GM23338 (cell line): ENCODE results near the gene HARBI1. TPM values are rescaled to one million over a fixed set of nuclear protein-coding genes. Genes with fewer than 3 reads are reported as not detected.

ENCODE experiments used
- ATAC-seq: fragments of 200-7000 bp; cut with Tn5 transposase; 3 replicates; pipeline ENCODE4 v1.9.1; 2020
- DNase-seq: peaks from one replicate; pipeline ENCODE4 v3.0.0-alpha.2; 2015; ENCODE audit warnings: low spot score
- H2AFZ ChIP-seq: fragments of 200-600 bp; sonication (generic); 2 replicates; pipeline ENCODE4 v1.8.0; 2016; ENCODE audit warnings: antibody characterized with exemption, mild to moderate bottlenecking, moderate library complexity
- H3F3A ChIP-seq: fragments of 200-600 bp; sonication (generic); replicated peaks from 2 replicates; pipeline ENCODE4 v1.8.0; 2017; ENCODE audit warnings: antibody characterized with exemption, mixed run types, low read depth
- H3K27ac ChIP-seq: fragments of 200-600 bp; sonication (generic); 2 replicates; pipeline ENCODE4 v1.6.1; 2016; ENCODE audit warnings: low read depth
- H3K27me3 ChIP-seq: fragments of 200-600 bp; sonication (generic); 2 replicates; pipeline ENCODE4 v1.8.0; 2016; ENCODE audit warnings: mild to moderate bottlenecking, mixed run types, moderate library complexity; ENCODE audit not compliant: insufficient read depth
- H3K36me3 ChIP-seq: fragments of 200-600 bp; sonication (generic); 2 replicates; pipeline ENCODE4 v1.8.0; 2016; ENCODE audit warnings: mild to moderate bottlenecking; ENCODE audit not compliant: insufficient read depth
- H3K4me1 ChIP-seq: fragments of 200-600 bp; sonication (generic); 2 replicates; pipeline ENCODE4 v1.8.0; 2016; ENCODE audit warnings: mild to moderate bottlenecking, moderate library complexity; ENCODE audit not compliant: insufficient read depth
- H3K4me2 ChIP-seq: fragments of 200-600 bp; sonication (generic); 2 replicates; pipeline ENCODE4 v1.7.1; 2017; ENCODE audit warnings: mixed run types
- H3K4me3 ChIP-seq: fragments of 200-600 bp; sonication (generic); 2 replicates; pipeline ENCODE4 v1.6.1; 2016; ENCODE audit warnings: mixed run types
- H3K79me2 ChIP-seq: fragments of 200-600 bp; sonication (generic); replicated peaks from 2 replicates; pipeline ENCODE4 v1.8.0; 2017; ENCODE audit warnings: mild to moderate bottlenecking; ENCODE audit not compliant: insufficient read depth
- H3K9me2 ChIP-seq: fragments of 200-600 bp; sonication (generic); 2 replicates; pipeline ENCODE4 v1.8.0; 2017; ENCODE audit not compliant: insufficient read depth
- H4K20me1 ChIP-seq: fragments of 200-600 bp; sonication (generic); replicated peaks from 2 replicates; pipeline ENCODE4 v1.8.0; 2017; ENCODE audit warnings: mild to moderate bottlenecking; ENCODE audit not compliant: insufficient read depth
- H3K27ac Mint-ChIP-seq: 2 replicates; pipeline ENCODE4 v1.8.0; 2020; ENCODE audit warnings: inconsistent platforms, mild to moderate bottlenecking, moderate library complexity, mixed read lengths
- H3K27me3 Mint-ChIP-seq: 3 replicates; pipeline ENCODE4 v1.8.0; 2022; ENCODE audit warnings: low read depth, mild to moderate bottlenecking, moderate library complexity, mixed read lengths, inconsistent platforms; ENCODE audit not compliant: insufficient read depth, poor library complexity
- H3K36me3 Mint-ChIP-seq: 3 replicates; pipeline ENCODE4 v1.8.0; 2021; ENCODE audit warnings: low read depth, mild to moderate bottlenecking, inconsistent platforms, moderate library complexity, mixed read lengths
- H3K4me1 Mint-ChIP-seq: 3 replicates; pipeline ENCODE4 v1.8.0; 2020; ENCODE audit warnings: mild to moderate bottlenecking, inconsistent platforms, mixed read lengths
- H3K4me3 Mint-ChIP-seq: 3 replicates; pipeline ENCODE4 v1.8.0; 2021; ENCODE audit warnings: moderate library complexity, mild to moderate bottlenecking, inconsistent platforms, mixed read lengths
- H3K9me3 Mint-ChIP-seq: 3 replicates; pipeline ENCODE4 v1.8.0; 2020; ENCODE audit warnings: moderate library complexity, mild to moderate bottlenecking, inconsistent platforms, mixed read lengths
- CREB1 ChIP-seq: fragments of 250-450 bp; sonication (Bioruptor Pico); IDR thresholded peaks from 2 replicates; pipeline ENCODE4 v1.5.0; 2020; ENCODE audit warnings: low read depth, mild to moderate bottlenecking, moderate library complexity
- EZH2 ChIP-seq: fragments of 200-600 bp; sonication (generic); IDR thresholded peaks from one replicate; pipeline ENCODE4 v1.8.0; 2017; ENCODE audit warnings: antibody characterized with exemption, mild to moderate bottlenecking, low read depth; ENCODE audit not compliant: unreplicated experiment
- EZH2phosphoT487 ChIP-seq: fragments of 200-600 bp; sonication (generic); IDR thresholded peaks from one replicate; pipeline ENCODE4 v1.8.1; 2018; ENCODE audit warnings: antibody characterized with exemption; ENCODE audit not compliant: unreplicated experiment
- JUNB ChIP-seq: IDR thresholded peaks from one replicate; pipeline ENCODE4 v1.6.1; 2016; ENCODE audit warnings: antibody characterized with exemption; ENCODE audit not compliant: unreplicated experiment
- NANOG ChIP-seq: IDR thresholded peaks from 2 replicates; pipeline ENCODE4 v1.6.1; 2016; ENCODE audit warnings: antibody characterized with exemption, borderline replicate concordance
- POLR2AphosphoS5 ChIP-seq: IDR thresholded peaks from 2 replicates; pipeline ENCODE4 v1.6.1; 2016; ENCODE audit warnings: antibody characterized with exemption, low read depth
- STAT1 ChIP-seq: IDR thresholded peaks from one replicate; pipeline ENCODE4 v1.6.1; 2016; ENCODE audit warnings: antibody characterized with exemption; ENCODE audit not compliant: unreplicated experiment
- ZNF114 ChIP-seq: fragments of 250-450 bp; sonication (Bioruptor Pico); IDR thresholded peaks from 2 replicates; pipeline ENCODE4 v1.5.0; 2020; ENCODE audit warnings: mild to moderate bottlenecking, moderate library complexity
- ZNF331 ChIP-seq: fragments of 250-450 bp; sonication (Bioruptor Pico); IDR thresholded peaks from 2 replicates; pipeline ENCODE4 v1.5.0; 2020; ENCODE audit warnings: low read depth, mild to moderate bottlenecking, moderate library complexity
- ZNF462 ChIP-seq: fragments of 250-450 bp; sonication (Bioruptor Pico); IDR thresholded peaks from 2 replicates; pipeline ENCODE4 v1.5.0; 2020; ENCODE audit warnings: mild to moderate bottlenecking, moderate library complexity
- polyA plus RNA-seq: library from polyadenylated mRNA; unstranded; fragments of >200 nt; fragmentation: Nextera tagmentation; extraction: Ambion mirVana; gene quantifications from 2 replicates; pipeline ENCODE4 v1.2.1, GENCODE V29; 2016
- total RNA-seq: library from RNA; depleted of rRNA; stranded (reverse); fragments of >200 nt; shearing (Covaris generic); gene quantifications from 2 replicates; pipeline ENCODE4 v1.2.3, GENCODE V29; 2014
- TF ChIP-seq, protein P1 (sequence below), 2 experiments: fragments of 200-600 bp in 1 of 2; sonication (generic) in 1 of 2; conservative IDR thresholded peaks; 2 replicates each; pipeline versions ENCODE4 v1.5.1 to v1.6.1; 2016 to 2017; ENCODE audit warnings: antibody characterized with exemption in 2 of 2, low read depth in 2 of 2, mild to moderate bottlenecking in 2 of 2, moderate library complexity in 1 of 2
- TF ChIP-seq, protein P2 (sequence below): IDR thresholded peaks from 2 replicates; pipeline ENCODE4 v1.6.1; 2016; ENCODE audit warnings: antibody characterized with exemption

HARBI1 gene
- total and polyA plus RNA-seq, 2 experiments from 2014 or later = 4.2 to 6.5 TPM

- Histone ChIP-seq H3K4me1 (no peaks in the 10 kb centered on the region), H3K9me2 (no peaks in the 10 kb centered on the region), H3K36me3 (peaks cover 27% of the 10 kb centered on the region), H4K20me1 (peaks cover 4% of the 10 kb centered on the region), H3K4me3 (no peak overlapping the region), H3K4me2 (no peak overlapping the region), H2AFZ (no peak overlapping the region), H3K27me3 (no peaks in the 10 kb centered on the region), H3K79me2 (no peaks in the 10 kb centered on the region), H3F3A (0 out of 2 replicates have a peak, but pooled peaks cover 3% of the 10 kb centered on the region), H3K27ac (no peak overlapping the region)
- no peak overlapping the region for H3K27ac Mint-ChIP-seq
- no peaks in the 10 kb centered on the region for H3K9me3 Mint-ChIP-seq
- no peak for TF ChIP-seq CREB1
- no peak for ATAC-seq
- DNase-seq = no peak
- no peak overlapping the region for H3K4me3 Mint-ChIP-seq
- peaks cover 47% of the 10 kb centered on the region; the same call in 2 of the 3 replicates for H3K36me3 Mint-ChIP-seq
- no peaks in the 10 kb centered on the region for H3K4me1 Mint-ChIP-seq
- H3K27me3 Mint-ChIP-seq = peaks cover 1% of the 10 kb centered on the region
Measured at GRCh38 chr11:46665356-46665755, 48.3 kb upstream of the HARBI1 start.

DNA sequence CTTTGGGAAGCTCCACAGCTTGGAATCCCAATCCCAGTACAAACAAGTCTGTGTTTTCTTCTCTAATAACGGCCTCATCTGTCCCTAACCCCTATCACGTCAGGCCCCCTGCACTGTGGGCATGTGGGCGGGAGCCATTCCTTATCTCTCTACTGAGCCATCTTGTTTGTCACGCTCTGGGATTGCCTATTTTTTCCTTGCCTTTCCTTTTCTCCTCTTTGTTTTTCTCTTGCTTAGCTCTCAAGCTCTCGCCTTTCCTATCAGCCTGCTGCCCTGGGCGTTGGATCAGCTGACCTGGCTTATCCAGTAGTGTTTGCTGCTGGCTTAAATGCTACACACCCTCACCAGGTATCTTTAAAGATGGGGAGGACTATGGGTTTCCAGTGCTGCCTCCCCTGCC, 47.6 kb upstream of the HARBI1 start:
- H2AFZ ChIP-seq = no peak overlapping the region
- H3K27ac Mint-ChIP-seq = no peak overlapping the region; the same call in 1 of the 2 replicates
- no peak overlapping the region for H3K4me2 ChIP-seq
- H3K27me3 ChIP-seq = no peaks in the 10 kb centered on the region
- peaks cover 4% of the 10 kb centered on the region for H4K20me1 ChIP-seq
- no peaks in the 10 kb centered on the region for H3K4me1 ChIP-seq
- no peak for ATAC-seq
- H3K27me3 Mint-ChIP-seq = peaks cover under 1% of the 10 kb centered on the region
- no peaks in the 10 kb centered on the region for H3K79me2 ChIP-seq
- no peak for DNase-seq
- no peaks in the 10 kb centered on the region for H3K9me2 ChIP-seq
- no peaks in the 10 kb centered on the region for H3K9me3 Mint-ChIP-seq
- H3K4me1 Mint-ChIP-seq = no peaks in the 10 kb centered on the region
- H3K4me3 ChIP-seq = no peak overlapping the region
- H3K4me3 Mint-ChIP-seq = no peak overlapping the region
- 0 out of 2 replicates have a peak, but pooled peaks cover 3% of the 10 kb centered on the region for H3F3A ChIP-seq
- peaks cover 31% of the 10 kb centered on the region for H3K36me3 ChIP-seq
- no peak overlapping the region for H3K27ac ChIP-seq
- peaks cover 47% of the 10 kb centered on the region for H3K36me3 Mint-ChIP-seq
- TF ChIP-seq ZNF331 (CRISPR knock-in tag) (no peak), EZH2 (no peak), ZNF114 (CRISPR knock-in tag) (no peak), POLR2AphosphoS5 (no peak), EZH2phosphoT487 (no peak), CREB1 (no peak), STAT1 (no peak), ZNF462 (CRISPR knock-in tag) (no peak), NANOG (no peak), JUNB (no peak)
- TF ChIP-seq, protein P1, sequence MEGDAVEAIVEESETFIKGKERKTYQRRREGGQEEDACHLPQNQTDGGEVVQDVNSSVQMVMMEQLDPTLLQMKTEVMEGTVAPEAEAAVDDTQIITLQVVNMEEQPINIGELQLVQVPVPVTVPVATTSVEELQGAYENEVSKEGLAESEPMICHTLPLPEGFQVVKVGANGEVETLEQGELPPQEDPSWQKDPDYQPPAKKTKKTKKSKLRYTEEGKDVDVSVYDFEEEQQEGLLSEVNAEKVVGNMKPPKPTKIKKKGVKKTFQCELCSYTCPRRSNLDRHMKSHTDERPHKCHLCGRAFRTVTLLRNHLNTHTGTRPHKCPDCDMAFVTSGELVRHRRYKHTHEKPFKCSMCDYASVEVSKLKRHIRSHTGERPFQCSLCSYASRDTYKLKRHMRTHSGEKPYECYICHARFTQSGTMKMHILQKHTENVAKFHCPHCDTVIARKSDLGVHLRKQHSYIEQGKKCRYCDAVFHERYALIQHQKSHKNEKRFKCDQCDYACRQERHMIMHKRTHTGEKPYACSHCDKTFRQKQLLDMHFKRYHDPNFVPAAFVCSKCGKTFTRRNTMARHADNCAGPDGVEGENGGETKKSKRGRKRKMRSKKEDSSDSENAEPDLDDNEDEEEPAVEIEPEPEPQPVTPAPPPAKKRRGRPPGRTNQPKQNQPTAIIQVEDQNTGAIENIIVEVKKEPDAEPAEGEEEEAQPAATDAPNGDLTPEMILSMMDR (conservative IDR thresholded peaks at IDR 0.05; ENCODE audit: low read depth in 2 of 2) = no peak
- TF ChIP-seq, protein P2, sequence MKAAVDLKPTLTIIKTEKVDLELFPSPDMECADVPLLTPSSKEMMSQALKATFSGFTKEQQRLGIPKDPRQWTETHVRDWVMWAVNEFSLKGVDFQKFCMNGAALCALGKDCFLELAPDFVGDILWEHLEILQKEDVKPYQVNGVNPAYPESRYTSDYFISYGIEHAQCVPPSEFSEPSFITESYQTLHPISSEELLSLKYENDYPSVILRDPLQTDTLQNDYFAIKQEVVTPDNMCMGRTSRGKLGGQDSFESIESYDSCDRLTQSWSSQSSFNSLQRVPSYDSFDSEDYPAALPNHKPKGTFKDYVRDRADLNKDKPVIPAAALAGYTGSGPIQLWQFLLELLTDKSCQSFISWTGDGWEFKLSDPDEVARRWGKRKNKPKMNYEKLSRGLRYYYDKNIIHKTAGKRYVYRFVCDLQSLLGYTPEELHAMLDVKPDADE = no peak
